Inflammatory macrophage treated with lipopolysaccharide for 1 hour (primary cell): ENCODE measurements around the gene PHF21B.

ENCODE experiments used
- DNase-seq, 2 donors: peaks; one replicate each; pipeline ENCODE4 v3.0.0-alpha.2; 2020 to 2022

Gene PHF21B

DNA sequence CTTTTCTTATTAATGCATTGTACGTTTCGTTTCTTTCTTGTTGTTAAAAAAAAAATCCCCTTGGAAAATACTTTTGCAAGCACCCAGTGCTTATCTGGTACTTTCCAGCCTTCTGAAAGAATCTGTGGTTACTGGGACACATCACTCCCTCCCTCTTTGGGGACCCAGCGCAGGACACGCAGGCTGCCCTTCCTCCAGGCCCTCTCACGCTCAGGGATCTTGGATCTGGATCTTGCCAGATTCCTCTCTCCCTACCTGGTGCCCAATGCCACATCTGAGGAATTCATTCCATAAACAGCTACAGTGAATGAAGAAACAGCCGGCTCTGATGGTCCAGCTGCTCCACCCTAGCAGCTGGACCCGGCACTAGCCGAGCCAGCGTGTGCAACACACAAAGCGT lies 55.7 kb downstream of the PHF21B start:
- DNase-seq = peak; percentile 1 to 10

DNA sequence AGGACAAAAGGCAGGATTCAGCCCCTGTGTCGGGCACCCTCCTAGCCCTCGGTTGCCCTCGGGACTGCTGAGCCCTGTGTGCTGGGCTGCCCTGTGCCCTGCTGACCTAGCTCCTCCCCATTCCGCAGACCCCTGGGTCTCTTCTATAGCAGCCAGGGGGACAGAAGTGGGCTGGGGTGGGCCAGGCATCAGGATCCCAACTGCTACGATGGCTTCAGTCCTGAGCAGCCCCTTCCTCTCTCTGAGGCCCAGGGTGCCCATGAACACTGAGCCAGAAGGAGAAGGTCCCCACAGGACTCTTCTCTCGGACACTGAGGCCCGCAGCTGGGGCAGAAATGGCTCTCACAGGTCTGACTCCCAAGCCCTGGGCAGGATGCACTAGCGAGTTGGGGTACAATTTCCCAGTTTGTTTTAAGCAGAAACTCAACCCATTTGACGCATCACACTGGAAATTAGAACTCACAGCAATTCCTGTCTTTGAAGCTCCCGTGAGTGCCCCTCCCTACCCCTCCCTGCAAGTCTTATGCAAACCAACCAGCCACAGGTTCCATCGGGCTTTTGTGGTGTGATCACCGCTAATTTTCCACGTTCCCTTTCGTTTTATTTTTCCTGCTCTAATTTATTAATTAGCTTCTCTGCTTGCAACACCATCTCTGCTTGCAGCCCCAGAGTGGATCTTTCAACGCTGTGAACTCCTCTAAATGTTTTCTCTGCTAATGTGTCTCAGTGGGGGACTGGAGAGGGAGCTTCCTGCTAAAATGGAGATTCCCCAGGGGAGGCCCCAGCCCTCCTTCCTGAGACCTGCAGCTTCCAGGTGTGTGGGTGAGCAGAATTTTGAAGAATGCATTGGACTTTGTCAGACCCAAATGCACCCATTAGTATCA lies 56.7 kb downstream of the PHF21B start:
- DNase-seq = no peak

DNA sequence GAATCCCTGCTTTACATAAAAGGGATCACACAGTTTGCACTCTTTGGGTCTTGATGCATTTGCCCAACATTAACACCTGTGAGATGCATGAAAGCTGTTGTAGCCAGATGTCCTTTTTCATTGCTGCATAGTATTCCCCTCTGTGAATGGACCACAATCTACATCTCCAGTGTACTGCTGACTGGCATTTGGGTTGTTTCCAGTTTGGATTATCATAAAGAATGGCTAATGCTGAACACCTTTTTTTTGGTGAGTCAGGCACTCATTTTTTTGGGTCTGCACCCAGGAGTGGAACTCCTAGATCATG lies 58.3 kb downstream of the PHF21B start:
- DNase-seq = no peak

DNA sequence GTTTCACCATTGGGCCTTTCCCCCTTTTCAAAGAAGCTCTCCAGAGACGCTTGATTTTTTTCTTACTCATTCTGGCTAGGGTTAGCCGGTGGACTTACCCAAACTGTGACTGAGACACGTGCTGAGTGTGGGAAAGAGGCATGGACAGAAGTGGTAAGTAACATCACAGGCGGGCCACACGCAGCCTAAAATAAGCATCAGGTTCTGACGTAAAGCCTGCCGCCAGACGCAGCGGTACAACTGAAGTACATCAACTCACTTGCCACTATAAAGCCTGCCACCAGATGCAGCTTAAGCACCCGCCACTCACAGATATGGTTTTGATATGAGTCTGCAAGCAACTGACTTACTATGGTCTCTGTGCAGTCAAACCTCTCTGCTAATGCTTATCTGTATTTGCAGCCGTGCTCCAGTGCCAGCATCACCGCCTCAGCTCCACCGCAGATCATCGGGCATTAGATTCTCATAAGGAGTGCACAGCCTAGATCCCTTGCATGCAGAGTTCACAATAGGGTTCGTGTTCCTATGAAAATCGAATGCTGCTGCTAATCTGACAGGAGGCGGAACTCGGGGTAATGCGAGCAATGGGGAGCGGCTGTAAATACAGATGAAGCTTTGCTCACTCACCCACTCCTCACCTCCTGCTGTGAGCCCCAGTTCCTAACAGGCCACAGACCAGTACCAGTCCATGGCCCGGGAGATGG lies 58.8 kb downstream of the PHF21B start:
- DNase-seq = no peak

DNA sequence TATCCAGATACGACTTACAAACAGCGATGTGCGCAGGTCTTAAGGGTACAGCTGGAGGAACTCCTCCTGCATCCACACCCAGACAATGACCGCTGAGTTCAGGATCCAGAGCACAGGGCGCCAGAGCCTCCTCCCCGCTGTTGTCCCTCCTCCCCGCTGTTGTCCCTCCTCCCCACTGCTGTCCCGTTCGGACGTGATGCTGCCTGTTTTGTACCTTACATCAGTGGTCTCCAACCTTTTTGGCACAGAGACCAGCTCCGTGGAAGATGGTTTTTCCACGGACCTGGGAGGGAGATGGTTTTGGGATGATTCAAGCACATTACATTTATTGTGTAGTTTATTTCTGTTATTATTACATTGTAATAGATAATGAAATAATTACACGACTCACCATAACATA lies 62.0 kb downstream of the PHF21B start:
- no peak for DNase-seq

DNA sequence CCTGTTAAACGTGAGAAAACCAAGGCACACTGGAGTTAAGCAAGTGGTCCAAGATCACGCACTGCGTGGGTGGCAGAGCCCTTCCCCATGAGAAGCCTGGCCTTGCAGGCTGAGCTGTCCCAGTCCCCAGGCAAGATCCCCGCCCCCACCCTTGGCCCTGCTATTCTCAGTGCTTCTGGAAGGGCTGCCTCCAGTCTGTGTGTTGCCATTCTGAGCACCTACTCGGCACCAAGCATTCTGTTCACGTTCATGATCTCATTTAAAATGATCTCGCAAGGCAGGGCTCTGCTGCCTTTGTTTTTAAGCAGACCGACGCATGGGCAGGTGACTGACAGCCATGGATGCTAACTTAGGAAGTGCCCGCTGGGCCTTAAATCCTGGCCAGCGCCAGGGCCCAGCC lies 62.8 kb downstream of the PHF21B start:
- no peak for DNase-seq

DNA sequence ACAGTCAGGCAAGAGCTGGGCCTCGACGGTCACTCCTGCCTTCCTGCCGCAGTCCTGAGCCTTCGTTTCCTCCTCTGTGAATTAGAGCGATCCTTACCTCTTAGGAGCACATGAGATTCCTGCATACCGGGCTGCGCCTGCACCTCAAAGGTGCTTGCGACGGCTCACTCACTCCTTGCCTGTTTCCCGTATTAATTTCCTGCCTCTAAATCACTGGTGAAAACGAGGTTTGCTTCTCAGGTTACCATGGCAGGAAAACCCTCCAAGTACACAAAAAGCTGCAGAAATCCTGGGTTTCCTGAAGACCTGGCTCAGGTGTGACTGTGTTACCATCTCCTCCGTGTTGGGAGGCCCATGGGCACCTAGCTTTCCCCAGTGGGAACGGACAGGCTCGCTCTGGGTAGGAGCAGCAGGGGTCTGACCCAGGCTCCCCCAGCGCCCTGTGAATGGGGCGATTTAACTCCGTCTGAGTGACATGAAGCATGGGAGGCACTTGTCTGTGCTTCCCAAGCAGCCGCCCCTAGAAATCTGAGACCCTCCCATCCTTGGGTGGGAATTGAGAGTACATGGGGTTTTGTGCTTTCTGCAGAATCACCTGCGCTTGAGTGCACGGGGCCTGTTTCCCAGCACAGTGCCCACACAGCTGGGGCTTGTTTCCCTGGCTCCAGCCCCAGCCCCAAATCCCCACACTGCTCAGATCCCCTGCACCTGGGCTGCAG lies 64.8 kb downstream of the PHF21B start:
- DNase-seq = no peak

DNA sequence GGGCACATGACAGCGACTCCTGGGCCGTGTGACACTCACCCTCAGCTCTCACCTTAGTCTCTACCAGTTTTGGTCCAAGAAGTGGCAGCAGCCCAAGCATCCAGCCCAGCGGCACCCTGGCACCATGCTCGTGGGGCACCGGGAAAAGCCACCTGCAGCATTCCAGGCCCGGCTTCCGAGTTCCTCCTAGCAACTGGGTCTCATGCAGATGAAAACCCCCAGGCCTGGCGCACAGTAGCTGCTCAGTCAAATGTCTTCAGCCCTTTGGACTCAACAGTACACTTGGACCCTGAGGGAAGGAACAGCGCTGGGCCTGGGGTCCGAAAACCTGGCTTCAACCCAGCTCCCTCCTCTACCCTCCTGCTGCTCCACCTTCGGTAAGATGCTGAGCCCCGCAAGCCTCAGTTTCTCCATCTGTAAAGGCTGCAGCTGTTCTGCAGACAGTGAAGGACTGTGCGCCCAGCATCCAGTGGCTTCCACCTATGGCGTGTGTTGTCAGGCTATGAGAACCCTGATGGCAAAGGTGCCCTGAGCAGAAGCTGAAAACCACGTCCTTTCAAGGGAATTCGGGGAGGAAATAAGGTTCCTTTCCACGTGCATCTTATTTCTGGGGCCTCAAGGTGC lies 66.0 kb downstream of the PHF21B start:
- no peak for DNase-seq

DNA sequence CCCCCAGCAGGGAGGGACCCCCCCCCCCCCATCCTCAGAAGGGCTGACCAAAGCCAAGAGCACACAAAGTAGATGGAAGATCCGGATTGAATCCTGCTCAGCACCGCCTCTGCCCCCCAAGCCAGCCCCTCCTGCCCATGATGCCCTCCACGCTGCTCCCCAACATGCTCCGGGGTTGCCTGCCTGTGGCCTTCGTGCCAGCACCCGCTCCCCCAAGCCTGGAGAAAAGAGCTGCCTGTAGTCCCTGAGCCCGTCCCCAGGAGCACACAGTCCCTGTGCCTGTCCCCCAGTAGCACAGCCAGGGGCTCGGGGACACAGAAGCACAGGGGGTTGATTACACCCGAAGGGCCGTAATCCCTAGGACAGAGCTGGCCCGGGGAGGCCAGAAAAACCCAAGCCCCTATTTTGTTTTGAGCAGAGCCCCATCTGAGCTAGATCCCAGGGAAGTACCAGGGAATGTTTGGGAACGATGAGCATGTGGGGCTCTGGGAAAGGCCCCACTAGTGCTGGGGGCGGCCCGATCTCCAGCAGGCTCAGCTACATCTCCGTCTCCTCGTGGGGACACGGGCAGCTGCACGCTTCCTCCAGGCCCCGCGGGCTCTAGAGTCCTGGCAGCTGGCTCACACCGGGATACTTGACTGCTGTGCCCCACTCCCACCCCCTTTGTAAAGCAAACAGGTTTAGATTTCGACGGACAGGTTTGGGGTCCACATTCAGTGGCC lies 66.7 kb downstream of the PHF21B start:
- DNase-seq = no peak

DNA sequence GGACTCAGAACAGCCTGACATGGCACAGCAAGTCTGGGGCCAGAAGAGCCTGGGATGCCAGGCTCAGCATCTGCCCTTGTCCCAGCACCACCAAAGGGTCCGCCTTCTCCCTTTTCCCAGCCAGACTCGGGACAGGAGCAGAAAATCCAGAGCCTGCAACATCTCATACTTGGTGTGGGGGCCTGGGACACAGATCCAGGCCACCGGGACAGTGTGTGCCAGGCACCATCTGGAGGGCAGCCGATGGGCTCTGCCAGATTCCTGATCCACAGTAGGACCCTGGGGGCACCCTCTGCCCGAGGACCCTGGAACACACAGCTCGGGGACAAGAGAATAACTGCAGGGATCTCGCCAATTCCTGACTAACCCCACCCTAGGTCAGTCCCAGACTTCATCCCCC lies 67.7 kb downstream of the PHF21B start:
- DNase-seq = no peak

DNA sequence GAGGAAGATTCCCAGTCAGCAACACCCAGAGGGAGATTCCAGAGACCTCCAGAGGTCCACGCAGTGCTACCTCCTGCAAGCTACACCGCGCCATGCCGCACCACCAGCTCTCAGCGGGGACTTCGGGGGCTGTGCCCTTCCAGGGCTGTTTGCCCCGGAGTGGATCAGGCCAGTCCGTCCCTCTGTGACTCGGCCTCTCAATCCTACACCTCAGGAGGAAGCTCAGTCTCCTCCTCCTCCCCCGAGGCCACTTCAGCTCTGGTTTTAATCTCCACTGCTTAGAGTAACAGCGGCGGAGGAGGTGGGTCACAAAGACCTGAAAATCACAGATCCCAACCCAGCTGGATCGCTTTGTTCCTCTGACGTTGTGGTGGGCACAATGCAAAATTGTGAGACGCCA lies 68.6 kb downstream of the PHF21B start:
- no peak for DNase-seq

DNA sequence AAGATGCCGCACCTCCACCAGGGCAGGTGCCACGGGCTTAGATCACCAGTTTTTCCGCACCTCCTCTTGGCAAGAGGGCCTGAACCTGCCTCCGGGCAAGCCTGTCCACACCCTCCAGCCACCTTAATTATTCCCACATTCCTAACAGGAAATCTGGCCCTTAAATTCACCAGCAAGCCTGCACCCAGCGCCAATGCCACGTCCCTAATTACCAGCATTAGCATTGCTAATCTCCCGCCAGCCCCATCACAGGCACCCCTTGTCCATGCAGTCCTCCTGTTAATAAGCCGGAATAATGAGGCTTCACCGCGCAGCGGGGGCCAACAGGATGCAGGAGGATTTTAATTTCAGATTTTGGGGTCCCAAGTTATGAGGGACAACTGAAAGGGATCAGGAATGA lies 69.7 kb downstream of the PHF21B start:
- no peak for DNase-seq

DNA sequence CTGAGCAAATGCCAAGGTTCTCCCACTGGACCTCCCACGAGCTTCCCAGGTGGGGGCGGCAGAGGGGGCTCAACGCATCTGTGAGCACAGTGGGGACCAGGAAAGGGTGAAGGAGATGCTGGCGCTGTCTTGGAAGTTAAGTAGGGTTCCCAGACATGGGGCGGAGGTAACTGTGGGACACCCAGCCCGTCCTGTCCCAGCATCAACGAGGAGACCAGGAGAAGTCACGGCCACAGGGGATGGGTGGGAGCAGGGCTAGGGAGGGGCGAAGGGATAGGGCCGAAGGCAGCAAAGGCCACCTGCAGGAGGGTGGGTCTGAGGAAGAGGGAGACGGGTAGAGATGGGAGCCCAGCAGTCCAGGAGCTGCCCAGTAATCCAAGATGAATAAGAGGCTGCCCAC lies 70.4 kb downstream of the PHF21B start:
- no peak for DNase-seq

DNA sequence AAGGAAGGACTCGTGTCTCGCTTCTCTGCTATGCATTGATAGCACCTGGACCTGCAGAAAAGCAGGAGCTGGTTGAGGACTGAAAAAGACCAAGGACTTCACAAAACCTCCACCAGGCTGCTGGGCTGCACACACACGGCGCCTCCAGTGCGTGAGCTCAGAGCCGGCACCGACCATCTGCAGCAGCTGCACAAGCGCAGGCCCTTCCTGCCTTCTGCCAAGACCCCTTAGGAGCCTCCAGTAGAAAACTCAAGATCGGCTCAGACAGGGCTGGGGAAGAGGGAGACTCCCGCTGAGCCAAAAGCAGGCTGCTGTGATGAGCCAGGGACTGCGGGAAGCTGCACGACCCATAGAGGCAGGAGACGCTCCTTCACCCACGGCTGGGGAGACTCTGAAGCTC lies 70.9 kb downstream of the PHF21B start:
- no peak for DNase-seq

DNA sequence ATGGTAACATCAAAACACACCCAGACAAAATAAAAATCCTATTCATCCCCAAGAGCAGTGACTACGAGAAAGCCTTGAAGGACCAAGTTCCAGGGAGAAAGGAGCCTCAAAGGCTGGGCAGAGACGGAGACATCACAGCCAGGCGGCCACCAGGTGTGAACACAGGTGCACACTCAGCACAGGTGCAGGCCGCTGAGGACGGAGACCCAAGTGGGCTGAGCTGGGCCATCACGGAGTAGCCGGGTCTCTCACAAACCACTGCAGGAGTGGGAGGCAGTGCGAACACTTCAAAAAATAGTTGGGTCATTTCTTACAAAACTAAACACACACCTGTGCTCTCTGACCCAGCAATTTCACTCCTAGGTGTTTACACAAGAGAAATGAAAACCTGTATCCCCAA lies 72.6 kb downstream of the PHF21B start:
- no peak for DNase-seq

DNA sequence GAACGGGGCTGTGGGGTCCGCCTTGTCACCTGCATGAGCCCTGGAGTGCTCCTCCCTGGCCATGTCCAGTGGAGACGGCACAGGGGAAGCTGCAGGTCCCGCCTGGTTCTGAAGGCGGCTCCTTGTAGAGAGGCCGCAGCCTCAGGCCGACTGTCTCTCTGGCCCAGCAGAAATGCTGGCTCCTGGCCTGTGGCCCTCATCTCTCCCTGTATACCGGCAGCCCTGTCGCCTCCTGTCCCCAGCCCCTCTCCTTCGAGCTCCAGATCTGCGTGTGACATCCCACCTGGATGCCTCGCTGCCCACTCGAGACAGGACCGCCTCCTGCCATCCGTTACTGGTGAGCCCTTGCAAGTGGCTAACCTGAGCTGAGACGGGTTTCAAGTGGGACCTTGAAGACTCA lies 73.6 kb downstream of the PHF21B start:
- no peak for DNase-seq

DNA sequence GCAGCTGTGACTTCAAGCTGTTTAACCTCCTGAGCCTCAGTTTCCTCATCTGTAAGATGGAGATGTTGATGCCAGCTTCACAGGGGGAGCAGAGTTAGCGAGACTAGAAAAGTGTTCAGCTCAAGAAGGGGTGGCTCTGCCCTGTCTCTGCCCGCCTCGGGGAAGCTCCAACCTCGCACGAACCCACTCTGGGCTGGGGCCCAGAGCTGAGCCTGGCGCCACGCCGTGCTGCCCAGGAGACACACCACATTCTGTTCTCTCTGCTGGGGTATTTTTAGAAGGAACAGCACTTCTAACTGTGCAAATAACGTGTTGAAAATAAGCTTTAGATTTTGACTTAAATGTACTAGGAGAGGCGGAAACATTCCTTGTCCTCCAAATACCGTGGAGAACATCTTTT lies 74.1 kb downstream of the PHF21B start:
- no peak for DNase-seq

DNA sequence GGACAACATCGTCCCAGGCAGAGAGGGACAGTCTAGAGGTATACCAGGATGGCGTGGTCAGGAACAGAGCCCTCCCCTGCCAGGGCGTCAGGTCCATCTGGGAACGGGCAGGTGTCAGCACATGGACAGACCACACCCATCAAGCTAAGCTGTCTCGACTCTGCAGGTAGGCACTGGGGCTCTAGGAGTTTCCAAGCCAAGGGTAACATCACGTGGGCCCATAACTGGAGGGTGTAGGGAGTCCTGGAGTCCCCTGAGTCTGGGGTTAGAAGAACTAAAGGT lies 75.4 kb downstream of the PHF21B start:
- DNase-seq = no peak

DNA sequence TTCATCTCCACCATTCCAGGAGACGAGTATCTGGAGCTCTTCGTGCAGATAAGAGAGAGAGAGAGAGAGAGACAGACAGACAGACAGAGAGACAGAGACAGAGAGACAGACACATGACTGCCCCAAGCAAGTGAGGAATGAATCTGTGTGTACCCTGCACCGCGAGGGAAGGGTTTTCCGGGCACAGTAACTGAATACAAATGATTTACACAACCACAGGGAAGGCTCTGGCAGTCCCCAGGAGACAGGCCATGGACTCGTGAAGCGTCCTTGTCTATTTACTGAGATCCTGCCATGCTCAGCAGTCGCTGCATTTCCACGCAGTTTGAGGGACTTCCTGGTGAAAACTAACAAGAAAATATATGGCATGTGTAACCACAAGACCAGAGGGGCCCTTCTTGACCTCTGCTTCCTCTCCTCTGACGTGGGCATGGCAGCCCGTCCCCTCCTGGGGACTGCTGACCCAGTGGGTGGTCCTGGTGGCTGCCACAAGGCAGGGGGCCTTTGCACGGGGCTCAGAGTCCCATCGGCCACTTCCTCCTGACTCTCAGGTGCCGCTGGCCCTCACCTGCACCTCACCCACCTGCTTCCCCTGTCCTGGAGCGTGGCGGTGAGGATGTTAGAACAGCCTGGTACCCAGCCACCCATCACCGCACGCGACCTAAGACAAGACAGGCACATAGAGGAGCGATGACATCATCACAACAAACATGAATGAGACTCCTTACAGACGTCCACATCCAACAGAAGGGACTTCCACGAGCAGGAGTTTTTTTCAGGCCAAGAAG lies 75.9 kb downstream of the PHF21B start:
- DNase-seq = no peak

DNA sequence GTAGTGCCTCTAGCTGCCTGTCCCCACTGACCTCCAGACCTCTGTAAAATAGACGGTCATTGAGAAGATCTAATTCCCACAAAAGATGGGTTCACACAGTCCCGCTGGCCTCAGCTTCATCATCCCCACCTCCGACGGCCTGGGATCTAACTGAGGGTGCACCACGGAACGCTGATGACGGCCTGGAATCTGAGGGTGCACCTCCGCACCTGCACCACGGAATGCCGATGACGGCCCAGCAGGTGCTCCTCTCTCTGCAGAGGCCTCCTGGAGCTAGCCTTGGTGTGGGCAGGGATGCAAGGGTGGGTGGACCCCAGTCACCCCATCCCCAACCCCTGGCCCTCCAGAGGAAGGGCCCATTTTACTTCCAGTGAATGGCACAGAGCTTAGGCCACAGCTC lies 77.3 kb downstream of the PHF21B start:
- no peak for DNase-seq

DNA sequence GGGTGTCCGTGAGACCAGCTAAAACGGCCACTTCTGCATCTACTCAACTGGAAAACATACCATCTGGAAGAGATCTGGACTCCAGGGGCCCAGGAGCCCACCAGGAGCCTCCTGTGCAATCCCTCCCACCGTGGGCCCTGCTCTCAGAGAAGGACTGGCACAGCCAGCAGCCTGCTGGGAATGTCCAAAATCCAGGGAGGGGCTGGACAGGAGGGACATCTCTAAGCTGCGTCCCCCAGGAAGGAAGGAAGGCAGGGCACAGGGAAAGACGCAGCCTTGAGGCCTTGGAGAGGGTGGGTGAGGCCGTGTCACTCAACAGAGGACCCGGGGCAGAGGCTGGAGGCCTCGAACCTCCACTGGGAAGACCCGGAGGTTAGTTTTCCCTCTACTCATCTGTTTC lies 78.0 kb downstream of the PHF21B start:
- DNase-seq = no peak

DNA sequence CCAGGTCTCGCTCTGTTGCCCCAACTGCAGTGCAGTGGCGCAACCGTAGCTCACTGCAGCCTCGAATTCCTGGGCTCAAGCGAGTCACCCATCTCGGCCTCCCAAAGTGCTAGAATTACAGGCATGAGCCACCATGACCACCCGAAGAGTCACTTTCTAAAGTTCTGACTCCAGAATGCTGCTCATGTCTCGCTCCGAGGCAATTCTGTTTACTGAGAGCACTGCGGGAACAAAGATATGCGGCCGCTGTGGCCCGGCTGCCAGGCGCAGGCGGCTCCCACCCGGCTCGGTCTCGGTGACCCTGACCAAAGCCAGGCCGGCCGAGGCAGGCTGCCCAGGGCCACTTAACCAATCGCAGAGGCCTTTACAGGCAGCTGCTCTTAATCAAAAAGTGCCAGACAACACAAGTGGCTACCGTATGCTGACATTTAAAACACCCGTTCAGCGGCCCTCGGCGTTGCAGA lies 78.7 kb downstream of the PHF21B start:
- DNase-seq = no peak
